A673 (cell line): ENCODE results near the gene SMAD1. TPM values are rescaled to one million over a fixed set of nuclear protein-coding genes. Genes with fewer than 3 reads are reported as not detected.

ENCODE experiments used
- BruUV-seq: library from RNA; stranded (reverse); fragments of 400-500 nt; replicated peaks from 2 replicates; lab custom pipeline; 2021; lab: Mats Ljungman, UMichigan
- CTCF ChIA-PET: fragments of 300-600 bp; sonication (Branson Sonifier 250); formaldehyde crosslinking; loops from one replicate; lab custom pipeline; 2022; ENCODE audit warnings: antibody characterized with exemption; lab: Charles Lee
- POLR2A ChIA-PET: fragments of 300-600 bp; sonication (Branson Sonifier 250); formaldehyde crosslinking; loops from one replicate; lab custom pipeline; 2022; ENCODE audit warnings: antibody characterized with exemption; ENCODE audit not compliant: low non-redundant PET; lab: Charles Lee
- DNase-seq: peaks from one replicate; pipeline ENCODE4 v3.0.0-alpha.2; 2015; ENCODE audit warnings: low spot score
- H3K27ac ChIP-seq: fragments of 200-600 bp; sonication (generic); 2 replicates; pipeline ENCODE4 v1.5.1; 2016; ENCODE audit warnings: mixed run types, low read depth, mild to moderate bottlenecking, mixed read lengths, antibody characterized with exemption, low read length; ENCODE audit not compliant: poor library complexity, severe bottlenecking
- H3K27me3 ChIP-seq: fragments of 200-600 bp; sonication (generic); replicated peaks from 2 replicates; pipeline ENCODE4 v1.6.1; 2017; ENCODE audit warnings: mixed run types, low read depth, mild to moderate bottlenecking, mixed read lengths, antibody characterized with exemption, low read length; ENCODE audit not compliant: insufficient read depth, poor library complexity
- H3K36me3 ChIP-seq: fragments of 200-600 bp; sonication (generic); 2 replicates; pipeline ENCODE4 v1.6.1; 2016; ENCODE audit warnings: mixed run types, mild to moderate bottlenecking, mixed read lengths, antibody characterized with exemption, low read length; ENCODE audit not compliant: insufficient read depth, poor library complexity, severe bottlenecking
- H3K4me1 ChIP-seq: fragments of 200-600 bp; sonication (generic); 2 replicates; pipeline ENCODE4 v1.6.1; 2017; ENCODE audit warnings: mixed run types, mild to moderate bottlenecking, mixed read lengths, antibody characterized with exemption, low read length; ENCODE audit not compliant: insufficient read depth, poor library complexity, severe bottlenecking
- H3K4me3 ChIP-seq: fragments of 200-600 bp; sonication (generic); 2 replicates; pipeline ENCODE4 v1.5.1; 2016; ENCODE audit warnings: low read depth, mixed run types, mild to moderate bottlenecking, mixed read lengths, low read length; ENCODE audit not compliant: poor library complexity, severe bottlenecking
- H3K9me3 ChIP-seq: fragments of 200-600 bp; sonication (generic); 2 replicates; pipeline ENCODE4 v1.6.1; 2016; ENCODE audit warnings: mixed run types, low read depth, mild to moderate bottlenecking, mixed read lengths, antibody characterized with exemption, low read length; ENCODE audit not compliant: poor library complexity, severe bottlenecking
- CTCF ChIP-seq: fragments of 300-800, 200-600 bp; sonication (generic); conservative IDR thresholded peaks from 2 replicates; pipeline ENCODE4 v1.5.1; 2017; ENCODE audit warnings: low read depth, mild to moderate bottlenecking, antibody characterized with exemption, low read length, moderate library complexity, mixed read lengths
- EZH2 ChIP-seq: fragments of 200-600 bp; sonication (generic); IDR thresholded peaks from 2 replicates; pipeline ENCODE4 v1.6.1; 2017; ENCODE audit warnings: borderline replicate concordance, low read depth, mild to moderate bottlenecking, mixed read lengths, antibody characterized with exemption, low read length; ENCODE audit not compliant: poor library complexity, severe bottlenecking
- intact Hi-C: fragments of 100-400 bp; cut with micrococcal nuclease; formaldehyde crosslinking; loops from one replicate; pipeline ENCODE4 v1.10.0; 2022; ENCODE audit not compliant: unreplicated experiment
- total RNA-seq: library from RNA; stranded (reverse); gene quantifications from 2 replicates; pipeline ENCODE4 v1.2.3, GENCODE V29; 2021

Gene SMAD1
- total RNA-seq, 1 experiment from 2014 or later: 33.7 TPM

DNA sequence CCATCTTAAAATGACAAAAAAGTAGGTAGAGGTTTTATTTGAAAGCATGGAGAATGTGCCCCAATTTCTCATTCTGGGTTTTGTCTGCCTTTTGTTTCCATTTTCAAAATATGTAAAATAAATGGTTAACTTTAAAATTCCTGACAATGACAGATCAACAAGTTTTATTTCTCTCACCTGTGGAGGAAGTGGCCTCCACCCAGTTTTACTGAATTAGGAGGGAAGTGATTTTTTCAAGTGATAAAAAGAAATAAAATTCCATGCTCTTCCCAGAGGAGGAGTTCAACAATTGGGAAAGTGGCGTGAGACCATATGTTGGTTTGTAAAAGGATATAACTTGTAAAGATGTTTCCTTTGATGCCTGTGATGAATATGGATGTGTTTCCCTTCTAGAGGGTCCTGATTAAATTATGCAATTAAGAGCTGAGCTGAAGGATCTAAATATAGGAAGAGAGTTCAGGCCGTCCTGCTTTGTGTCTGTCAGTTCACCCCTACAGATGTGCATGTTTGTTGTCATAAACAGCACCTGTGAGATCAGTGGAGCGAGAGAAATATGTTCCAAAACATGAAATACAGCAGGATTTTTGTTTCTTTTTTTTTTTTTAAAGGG lies 19.5 kb downstream of the SMAD1 start:
- Histone ChIP-seq H3K9me3 (no peaks in the 10 kb centered on the region), H3K27me3 (no peaks in the 10 kb centered on the region), H3K4me1 (peaks cover 14% of the 10 kb centered on the region), H3K36me3 (no peaks in the 10 kb centered on the region), H3K4me3 (no peak overlapping the region), H3K27ac (no peak overlapping the region)
- no peak for TF ChIP-seq EZH2
- no peak for TF ChIP-seq CTCF
- BruUV-seq: no TSS peak
- POLR2A ChIA-PET: no interaction called here
- DNase-seq: no peak
- intact Hi-C loops: no loop called here
- CTCF ChIA-PET: no interaction called here

GRCh38 chr4:145502809-145503208 lies 21.2 kb downstream of the SMAD1 start:
- TF ChIP-seq CTCF (no peak), EZH2 (no peak)
- no peak overlapping the region for H3K4me3 ChIP-seq
- ChIA-PET POLR2A (no interaction called here), CTCF (no interaction called here)
- H3K36me3 ChIP-seq: no peaks in the 10 kb centered on the region
- no peak for DNase-seq
- H3K4me1 ChIP-seq: peaks cover 14% of the 10 kb centered on the region
- H3K27me3 ChIP-seq: no peaks in the 10 kb centered on the region
- BruUV-seq: no TSS peak
- H3K27ac ChIP-seq: no peak overlapping the region
- intact Hi-C loops: no loop called here
- no peaks in the 10 kb centered on the region for H3K9me3 ChIP-seq

- no TSS peak for BruUV-seq
- H3K9me3 ChIP-seq: no peaks in the 10 kb centered on the region
- H3K4me3 ChIP-seq: no peak overlapping the region
- no peaks in the 10 kb centered on the region for H3K27me3 ChIP-seq
- POLR2A ChIA-PET: no interaction called here
- CTCF ChIA-PET: no interaction called here
- DNase-seq: no peak
- no peak overlapping the region for H3K27ac ChIP-seq
- intact Hi-C loops: no loop called here
- H3K4me1 ChIP-seq: peaks cover 14% of the 10 kb centered on the region
- H3K36me3 ChIP-seq: no peaks in the 10 kb centered on the region
- TF ChIP-seq CTCF (no peak), EZH2 (no peak)
Measured at GRCh38 chr4:145503486-145504072, 21.9 kb downstream of the SMAD1 start.
